SKM-1 treated with dmso at 0.1 percent for 144 hours (cell line): ENCODE results near the gene ASIC2.

Experiments used
- DNase-seq: peaks from one replicate; lab custom pipeline; 2025; ENCODE audit not compliant: unreplicated experiment; lab: John Stamatoyannopoulos, UW

Gene ASIC2

DNA sequence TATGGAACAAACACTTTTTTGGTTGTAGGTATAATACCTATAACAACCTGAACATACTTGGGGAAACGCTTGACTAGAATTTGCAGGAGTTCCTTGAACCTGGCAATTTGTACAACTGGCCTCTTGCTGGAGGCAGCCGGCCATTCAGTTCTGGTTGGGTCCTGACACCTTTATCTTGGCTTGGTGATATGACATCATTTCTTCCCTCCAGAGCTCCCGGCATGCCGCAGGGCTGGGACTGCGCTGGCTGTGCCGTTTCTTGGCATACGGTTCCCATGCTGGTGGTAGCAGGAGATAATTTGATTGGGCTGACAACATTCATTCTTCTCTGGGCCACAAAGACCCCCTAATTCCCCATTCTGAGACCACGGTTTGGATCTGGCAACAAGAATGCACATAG, 87.5 kb downstream of the ASIC2 start:
- DNase-seq: no peak

DNA sequence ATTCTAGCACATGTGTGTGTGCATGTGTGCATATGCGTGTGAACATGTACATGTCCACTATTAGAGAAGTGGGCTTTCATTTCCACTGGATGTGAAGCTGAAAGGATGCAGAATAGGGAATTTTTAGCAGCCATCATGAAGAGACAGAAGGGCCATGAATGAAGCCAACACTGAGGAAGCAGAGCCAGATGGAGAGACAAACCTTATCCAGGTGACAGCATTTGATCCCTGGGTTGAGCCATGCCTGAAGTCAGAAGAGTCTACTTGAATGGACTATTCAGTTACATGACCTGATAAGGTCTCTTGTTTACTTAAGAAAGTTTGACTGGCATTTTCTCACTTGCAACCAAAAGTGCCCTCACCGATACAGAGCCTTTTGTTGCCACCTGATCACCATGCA, 88.4 kb downstream of the ASIC2 start:
- DNase-seq: no peak

DNA sequence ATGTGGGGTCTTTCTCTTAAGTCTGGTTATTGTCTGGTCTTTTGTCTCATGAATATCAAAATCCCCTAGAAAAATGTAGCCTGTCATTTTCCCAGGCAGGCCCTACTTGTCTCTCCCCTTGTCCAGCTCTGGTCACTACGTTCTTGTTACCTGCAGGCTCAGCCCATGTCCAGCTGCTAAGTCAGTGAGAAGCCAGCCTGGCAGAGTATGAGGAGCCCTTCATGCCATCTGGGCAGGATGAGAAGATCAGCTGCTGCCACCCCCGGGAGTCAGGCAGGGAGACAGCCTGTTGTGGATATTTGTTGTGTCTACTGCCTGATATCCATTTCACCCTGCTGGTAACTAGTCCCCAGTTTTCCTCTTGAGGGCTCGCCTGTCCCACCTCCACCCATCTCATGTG, 88.9 kb downstream of the ASIC2 start:
- no peak for DNase-seq

DNA sequence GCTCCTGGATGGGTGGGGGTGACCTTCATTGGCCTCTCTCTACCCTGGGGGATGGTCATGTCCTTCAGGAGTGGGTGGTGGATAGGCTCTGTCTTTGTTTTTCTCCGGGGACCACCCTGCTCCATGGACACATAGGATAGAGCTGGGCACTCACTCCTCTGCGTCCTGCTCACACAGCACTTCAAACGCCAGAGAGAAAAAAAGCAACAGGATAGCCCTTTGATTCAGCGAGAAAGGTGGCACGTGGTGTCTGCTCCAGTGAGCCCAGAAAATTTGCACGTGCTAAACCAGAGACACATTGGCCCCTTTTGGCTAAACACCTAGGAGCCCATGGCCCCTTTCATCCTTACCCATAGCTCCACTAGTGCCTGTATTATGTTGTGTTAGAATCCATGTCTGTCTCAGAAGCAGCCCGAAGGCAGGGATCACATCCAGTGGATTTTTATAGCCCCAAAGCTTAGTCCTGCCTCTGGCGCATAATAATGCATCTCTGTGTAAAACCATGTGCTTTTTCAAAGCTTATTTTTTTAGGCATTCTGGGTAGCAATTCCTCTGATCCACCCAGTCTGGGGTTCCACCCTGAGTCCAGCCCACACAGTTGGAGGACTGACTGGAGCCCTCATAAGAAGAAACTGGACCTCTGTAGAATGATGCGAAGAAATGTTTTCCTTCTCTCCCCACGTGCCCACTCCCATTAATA, 90.1 kb downstream of the ASIC2 start:
- DNase-seq: no peak

DNA sequence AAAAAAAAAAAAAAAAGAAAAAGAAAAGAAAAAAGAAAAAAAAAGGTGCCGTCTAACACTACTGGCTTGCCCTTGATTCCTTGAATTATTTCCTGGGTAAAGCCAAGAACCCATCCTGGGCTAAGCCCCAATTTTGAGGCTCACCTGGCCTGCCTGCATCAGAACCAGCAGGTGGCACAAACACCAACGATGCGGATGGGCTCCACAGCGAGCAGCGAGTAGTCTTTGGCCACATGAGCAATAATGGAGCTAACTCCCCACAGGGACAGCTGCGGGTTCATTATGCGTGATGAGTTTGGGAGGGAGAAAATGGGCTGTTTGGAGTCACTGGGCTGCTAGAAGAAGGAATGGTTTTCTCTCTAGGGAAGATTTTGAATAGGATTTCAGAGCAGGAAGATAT, 91.1 kb downstream of the ASIC2 start:
- DNase-seq: no peak

DNA sequence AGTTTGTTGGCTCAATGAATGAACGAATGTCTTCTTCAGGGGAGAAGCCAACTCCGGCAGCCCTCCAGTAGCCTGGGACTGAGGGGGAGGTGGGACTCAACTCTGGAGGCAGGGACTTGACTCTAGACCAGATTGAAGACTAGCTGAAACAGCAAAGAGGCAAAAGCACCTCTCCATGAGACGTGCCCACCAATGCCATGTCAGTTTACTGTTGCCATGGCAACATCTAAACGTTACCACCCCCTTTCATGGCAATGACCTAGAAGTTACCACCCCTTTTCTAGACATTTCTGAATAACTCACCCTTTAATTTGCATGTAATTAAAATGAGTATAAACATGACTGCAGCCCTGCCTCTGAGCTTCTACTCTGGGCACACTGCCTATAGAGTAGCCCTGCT, 91.8 kb downstream of the ASIC2 start:
- no peak for DNase-seq

DNA sequence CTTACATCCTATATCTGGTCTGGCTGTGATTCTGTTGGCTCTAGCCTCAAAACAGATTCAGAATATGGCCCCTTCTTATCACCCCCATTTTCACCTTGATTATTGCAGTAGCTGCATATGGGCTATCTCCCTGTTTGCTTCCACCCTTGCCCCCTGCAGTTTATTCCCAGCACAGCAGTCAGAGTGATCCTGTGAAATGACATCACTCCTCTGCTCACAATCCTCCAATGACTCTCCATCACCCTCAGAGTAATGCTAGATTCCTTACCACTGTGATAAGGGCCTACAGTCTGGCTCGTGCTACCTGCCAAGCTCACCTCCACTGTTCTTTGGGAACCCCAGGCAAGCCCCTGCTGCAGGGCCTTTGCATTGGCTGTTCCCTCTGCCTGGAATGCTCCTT, 92.5 kb downstream of the ASIC2 start:
- DNase-seq: no peak

DNA sequence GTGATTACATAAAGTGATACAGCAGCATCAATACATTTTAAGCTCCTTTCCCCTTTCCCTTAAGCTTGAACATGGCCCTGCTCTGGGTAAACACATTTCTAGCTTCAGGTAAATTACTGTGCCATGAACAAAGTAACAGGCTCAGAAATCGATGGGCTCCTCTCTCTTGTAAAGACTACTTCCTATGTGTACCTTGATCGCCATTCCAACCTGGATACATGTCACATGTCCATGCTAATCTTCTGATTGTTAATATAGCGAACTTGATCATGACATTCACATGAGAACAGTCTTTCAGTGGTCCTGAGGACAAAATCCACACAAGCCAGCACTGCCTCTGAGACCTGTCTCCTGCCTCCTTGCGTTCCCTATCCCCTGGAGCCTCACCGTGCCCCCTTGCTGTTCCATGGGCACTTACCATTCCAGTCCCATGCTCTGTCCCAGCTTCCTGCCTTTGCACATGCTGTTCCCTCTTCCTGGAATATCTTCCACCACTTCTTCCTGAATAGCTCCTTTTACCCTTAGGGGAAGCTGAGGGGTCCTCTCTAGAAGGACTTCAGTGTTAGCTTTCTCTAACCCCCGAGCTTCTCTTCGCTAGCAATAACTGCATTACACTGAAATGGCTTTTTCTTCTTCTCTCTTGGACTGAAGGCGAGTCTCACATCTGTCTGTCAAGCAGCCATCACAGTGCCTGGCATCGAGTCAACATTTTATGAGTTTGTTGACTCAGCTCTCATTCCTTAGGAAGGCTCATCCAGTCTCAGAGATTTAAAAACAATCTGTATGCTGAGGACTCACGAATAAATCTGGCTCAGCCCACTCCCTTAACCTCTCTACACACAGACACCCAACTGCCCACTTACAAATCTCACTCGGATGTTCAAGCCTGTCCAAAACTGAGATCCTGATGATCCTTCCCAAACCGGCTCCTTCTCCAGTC, 93.3 kb downstream of the ASIC2 start:
- no peak for DNase-seq

DNA sequence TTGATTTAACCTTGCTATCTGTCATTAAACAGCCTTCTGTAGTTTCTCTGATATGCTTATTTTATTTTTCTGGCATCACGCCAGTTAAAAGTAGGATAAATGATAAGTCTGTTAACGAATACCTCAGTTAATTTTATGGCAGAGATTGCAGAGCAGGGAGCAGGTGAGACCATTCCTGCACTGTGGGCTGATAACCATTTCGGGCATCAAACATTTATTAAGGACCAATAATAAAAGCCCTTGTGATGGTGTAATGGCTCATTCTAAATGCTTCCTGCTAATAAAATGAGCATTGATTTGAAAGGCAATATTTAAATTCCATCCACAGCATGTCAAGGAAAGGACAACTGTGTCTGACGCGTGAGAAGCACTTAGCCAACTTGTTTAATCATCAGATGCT, 94.1 kb downstream of the ASIC2 start:
- no peak for DNase-seq

DNA sequence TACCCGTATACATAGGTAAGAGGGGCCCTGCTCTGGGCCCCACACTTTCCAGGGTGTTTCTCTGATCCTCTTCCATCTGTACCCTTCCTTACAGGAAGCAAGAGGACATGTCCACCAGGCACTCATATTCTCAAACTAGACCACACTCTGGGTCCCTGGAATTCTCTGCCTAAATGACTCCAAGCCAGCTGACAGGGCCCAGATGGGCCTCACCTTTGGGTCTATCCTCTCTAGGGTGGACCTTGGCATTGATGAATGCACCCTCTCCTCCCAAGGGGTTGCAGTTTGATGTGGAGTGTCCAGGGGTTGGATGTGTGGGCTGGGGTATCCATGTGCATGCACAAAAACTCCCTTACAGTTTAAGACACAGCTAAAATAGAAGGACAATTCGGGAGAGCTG, 95.8 kb downstream of the ASIC2 start:
- no peak for DNase-seq

DNA sequence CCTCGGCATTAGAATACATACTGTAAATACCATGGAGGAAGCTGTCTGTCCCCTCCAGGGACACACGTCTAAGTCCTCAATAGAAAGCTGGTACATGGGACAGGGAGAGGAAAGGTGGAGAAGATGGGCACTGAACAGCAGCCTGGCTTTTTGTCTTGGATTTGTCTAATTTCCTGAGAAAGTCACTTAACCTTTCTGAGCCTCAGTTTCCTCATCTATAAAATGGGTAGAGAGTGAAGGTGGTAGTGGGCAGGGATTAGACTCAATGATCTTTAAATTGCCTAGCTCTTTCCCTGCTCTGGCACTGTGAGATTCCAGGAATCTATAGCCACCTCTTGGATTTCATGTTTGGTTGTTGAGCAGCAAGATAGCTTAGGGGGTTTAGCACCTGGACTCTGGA, 96.2 kb downstream of the ASIC2 start:
- DNase-seq: no peak

DNA sequence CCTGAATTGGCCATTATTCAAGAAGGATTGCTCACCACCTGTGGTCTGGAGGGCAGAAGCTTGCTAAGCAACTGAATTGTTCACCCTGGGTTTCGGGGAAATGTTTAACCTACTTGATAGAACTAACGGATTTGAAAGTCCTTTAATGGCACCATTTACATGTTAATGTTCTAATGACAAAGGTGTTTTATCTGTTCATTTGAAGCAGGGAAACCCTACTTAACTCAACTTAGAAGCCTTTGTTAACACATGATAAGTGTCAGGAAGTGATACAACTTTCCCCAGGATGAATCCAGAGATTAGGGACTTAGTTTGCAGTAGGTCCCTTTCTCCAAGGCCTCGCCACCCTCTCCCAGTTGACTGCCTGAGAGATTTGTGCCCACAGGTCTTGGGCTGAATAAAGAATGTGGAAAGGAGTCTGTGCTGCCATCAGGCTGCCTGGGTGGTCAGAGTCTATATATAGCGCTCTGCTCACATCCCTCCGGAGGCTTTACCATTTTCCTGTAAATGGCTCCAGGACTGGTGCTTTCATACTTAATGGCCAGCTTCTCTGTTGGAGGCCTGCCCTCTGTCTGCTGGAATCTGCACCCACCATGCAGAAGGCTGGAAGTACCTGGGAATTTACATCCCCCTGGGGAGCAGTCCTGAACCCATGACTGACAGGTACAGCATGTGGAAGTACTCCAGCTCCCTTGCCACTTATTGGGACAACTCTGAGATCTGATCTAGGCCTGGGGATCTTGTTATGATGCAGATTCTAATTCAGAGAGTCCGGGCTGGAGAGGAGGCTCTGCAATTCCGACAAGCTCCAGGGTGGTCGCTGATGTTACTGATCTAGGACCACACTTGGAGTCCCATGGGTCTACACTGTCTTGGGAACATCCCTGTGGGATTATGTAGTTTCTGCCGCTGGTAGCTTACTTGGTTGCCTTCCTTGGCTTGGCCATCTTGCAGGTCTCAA, 99.9 kb downstream of the ASIC2 start:
- no peak for DNase-seq

DNA sequence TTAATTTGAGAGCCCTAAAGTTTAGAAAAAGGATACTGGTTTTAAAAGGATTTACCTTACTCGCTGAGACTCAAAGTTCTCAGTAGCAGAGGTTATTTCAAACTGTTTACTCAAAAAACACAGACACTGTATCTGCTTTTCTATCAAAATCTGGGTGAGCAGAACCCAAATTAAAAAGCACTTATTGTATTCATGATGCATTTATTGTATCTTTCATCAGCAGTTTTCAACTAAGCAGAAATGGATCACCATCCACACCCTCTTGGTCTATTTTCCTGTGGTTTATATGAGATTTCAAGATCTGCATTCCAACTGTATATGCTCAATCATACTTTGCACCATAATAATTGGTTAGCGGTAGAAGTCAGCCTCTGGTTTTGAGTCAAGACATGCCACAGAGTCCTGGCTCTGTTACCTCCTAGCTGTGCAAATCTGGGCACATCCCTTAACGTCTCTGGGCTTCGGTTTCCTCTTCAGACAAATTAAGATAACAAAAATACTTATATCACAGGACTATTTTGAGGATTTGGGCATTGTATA, 109.5 kb downstream of the ASIC2 start:
- no peak for DNase-seq

DNA sequence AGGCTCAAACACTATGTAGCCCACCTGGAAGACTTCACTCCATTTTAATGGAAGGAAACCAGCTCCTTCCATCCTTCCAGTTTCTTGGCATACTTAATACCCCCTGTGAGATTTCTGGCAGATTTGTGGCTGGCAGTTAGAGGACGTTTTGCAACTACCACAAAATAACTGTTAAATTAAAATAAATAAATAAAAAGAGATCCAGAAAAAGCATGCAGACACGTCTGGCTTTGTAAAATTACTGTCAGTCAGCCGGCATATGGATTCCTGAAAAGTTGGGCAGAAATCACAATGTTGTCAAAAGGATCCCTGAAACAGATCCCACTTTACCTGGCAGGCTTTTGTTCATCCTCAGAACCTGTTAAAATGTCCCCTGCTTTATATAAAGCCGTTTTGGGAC, 113.9 kb downstream of the ASIC2 start:
- DNase-seq: no peak

DNA sequence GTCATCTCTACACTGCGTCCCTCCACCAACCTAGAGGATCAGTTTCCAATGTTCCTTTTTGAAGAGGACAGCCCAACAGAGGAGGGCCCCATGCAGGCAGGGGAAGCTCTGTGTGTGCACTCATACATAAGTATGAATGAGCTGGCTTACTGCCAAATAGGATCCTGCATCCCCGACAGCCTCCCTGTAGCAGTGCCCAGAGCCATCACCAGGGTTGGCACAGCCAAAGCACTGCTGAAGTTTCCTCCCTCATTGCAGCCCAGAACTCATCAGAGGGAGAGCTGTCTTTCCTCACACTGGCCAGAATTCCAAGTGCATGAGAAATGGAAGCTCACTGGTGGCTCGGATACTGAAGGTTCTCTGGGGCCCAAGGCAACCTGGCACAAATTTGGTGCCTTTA, 114.4 kb downstream of the ASIC2 start:
- no peak for DNase-seq

DNA sequence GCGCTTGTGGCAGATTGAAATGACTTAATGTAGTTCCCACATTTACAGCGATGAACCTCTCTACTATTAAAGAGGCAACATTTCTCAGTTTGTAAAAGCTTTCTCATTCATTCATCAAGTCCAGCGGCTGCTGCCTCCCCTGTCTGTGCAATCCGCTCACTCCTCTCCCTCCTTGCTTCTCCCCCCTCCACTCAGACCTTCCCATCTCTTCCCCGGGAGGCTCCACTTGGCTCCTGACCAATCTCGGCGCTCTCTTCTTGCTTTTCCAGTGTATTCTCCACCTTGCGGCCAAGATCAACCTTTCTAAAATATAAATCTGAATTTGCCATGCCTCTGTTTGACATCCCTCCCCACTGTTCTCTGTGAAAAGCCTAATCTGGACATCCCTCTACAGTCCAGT, 117.5 kb downstream of the ASIC2 start:
- no peak for DNase-seq

DNA sequence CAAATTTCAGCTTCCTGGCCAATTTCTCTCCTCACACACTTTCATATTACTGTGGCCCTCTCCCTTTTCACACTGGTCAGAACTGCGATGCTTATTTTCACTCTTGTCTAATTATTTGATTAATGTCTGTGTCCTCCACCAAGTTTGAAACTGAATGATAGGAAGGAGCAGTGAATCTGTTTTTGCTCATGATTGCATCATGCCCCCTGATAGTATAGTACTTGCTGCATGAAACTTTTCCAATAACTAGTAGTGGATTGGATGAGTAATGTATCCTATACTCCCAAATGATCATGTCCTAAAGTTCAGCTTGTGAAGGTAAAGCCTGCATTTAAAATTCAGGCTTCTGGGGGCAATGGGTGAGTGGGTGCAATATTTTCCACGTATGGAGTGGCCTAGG, 121.2 kb downstream of the ASIC2 start:
- no peak for DNase-seq

DNA sequence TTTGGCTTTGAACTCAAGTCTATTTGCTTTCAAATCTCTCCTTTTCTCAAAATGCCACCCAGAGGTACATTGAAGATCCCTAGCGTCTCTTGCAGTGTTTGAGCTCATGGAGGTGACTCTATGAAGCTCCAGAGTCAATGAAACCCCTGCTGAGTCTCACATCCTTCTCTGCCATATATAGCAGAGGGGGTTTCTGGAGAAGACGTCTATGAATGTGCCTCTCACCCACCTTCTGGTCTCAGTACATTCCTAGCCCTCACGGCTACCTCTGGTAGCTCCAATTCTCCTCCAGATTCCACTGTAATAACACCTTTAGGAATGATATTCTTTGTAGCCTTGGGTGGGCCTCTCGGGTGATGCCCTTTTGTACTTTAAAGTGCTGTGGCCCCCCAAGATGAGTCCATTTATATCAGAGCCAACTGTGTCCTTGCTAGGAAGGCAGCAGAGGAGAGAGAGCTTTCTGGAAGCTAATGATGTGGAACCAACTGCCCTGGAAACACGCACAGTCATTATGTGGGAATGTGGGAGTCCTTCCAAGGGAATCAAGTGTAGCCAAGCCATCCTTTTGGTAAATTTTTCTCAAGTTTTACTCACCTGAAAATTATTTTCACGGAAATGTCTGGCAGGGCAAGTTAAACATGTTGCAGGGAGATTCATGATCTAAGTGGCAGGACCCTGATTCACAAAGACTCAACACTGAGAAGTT, 123.4 kb downstream of the ASIC2 start:
- DNase-seq: no peak

DNA sequence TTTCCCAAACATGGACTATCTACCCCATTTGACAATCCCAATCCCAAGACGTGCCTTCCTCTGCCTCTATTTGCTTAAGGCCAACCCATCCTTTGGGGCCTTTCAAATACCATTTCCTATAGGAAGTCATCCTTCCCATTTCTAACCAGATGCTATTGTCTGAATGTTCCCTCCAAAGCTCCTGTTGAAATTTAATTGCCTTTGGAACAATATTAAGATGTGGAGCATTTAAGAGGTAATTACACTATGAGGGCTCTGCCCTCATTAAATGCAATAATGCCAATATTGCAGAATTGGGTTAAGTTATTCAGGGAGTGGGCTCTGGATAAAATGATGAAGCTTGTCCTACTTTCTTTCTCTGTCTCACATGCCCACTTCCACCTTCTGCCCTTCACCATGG, 125.4 kb downstream of the ASIC2 start:
- no peak for DNase-seq

DNA sequence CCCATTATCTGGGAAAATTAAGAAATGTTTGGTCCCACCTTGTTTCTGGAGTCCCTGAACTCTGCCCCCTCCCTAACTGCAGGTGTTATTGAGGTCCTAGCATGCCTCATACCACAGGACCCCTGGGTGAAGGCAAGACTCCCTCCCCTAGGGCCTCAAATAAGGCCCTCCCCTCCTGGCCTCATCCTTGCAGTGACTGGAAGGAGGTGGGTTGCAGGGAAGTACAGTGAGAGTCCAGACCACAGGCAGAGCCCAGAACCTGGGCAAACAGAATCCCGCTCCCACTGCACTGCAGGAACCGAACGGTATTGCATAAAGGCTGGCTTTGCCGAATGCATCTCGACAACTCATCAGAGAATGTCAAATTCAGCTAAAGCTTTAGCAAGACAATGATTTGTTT, 126.6 kb downstream of the ASIC2 start:
- no peak for DNase-seq
